SK-N-DZ (cell line): ENCODE data around the gene PPP2R5A.
A peak's percentile ranks its signal among the peaks of the same experiment; 100 is the strongest.
"Not testable (repeated sequence)": the region's sequence is repeated elsewhere in the genome, so short reads cannot be mapped to it uniquely, and the experiment has no call there.

Source experiments
- DNase-seq: peaks from one replicate; pipeline ENCODE4 v3.0.0-alpha.2; 2015; ENCODE audit warnings: low spot score

The PPP2R5A gene

GRCh38 chr1:212267017-212267416 lies 18.2 kb upstream of the PPP2R5A start:
- DNase-seq: no peak

GRCh38 chr1:212267460-212267859 lies 17.8 kb upstream of the PPP2R5A start:
- no peak for DNase-seq

- no peak for DNase-seq
These were observed 15.9 kb upstream of the PPP2R5A start for GRCh38 chr1:212269306-212269705.

- no peak for DNase-seq
These were observed 14.6 kb upstream of the PPP2R5A start for GRCh38 chr1:212270564-212270963.

- no peak for DNase-seq
These were observed 14.0 kb upstream of the PPP2R5A start for GRCh38 chr1:212271234-212271633.

GRCh38 chr1:212271823-212272485 lies 13.3 kb upstream of the PPP2R5A start:
- no peak for DNase-seq

- no peak for DNase-seq
These were observed 3.6 kb upstream of the PPP2R5A start for GRCh38 chr1:212281590-212281989.

GRCh38 chr1:212283741-212284140 lies 1.5 kb upstream of the PPP2R5A start:
- no peak for DNase-seq

- DNase-seq: no peak
These were observed 872 bp upstream of the PPP2R5A start for GRCh38 chr1:212284332-212284743.

GRCh38 chr1:212285685-212286555 lies 710 bp downstream of the PPP2R5A start:
- peak; percentile 31 for DNase-seq

DNA sequence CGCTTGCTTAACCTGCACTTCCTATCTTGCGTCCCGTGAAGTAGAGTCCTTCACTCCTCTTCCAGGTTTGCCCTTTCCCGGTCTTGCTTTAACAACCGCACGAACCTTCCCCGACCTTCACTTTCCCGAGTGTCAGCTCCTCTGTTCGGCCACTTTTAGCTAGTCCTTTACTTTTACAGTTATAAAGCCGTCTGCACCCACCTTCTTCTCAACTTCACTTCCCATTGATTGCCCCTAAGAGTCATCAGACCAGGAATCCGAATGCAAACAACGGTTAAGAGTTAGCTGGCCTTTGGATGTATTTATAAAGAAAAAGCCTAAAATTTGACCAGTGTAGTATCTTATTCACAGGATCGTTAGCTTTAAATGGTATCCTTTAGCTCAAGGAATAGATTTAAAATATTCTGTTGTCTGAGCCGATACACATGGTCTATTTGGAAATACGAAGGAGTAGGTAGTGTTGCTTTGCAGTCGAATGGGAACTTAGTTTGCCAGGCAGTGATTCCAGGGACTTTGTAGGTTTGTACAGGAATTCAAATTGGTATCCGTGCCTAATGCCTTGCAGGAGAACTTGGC lies 1.4 kb downstream of the PPP2R5A start:
- DNase-seq: no peak

- DNase-seq: no peak
These were observed 2.2 kb downstream of the PPP2R5A start for GRCh38 chr1:212287261-212287895.

- not testable (repeated sequence) for DNase-seq
These were observed 2.8 kb downstream of the PPP2R5A start for GRCh38 chr1:212287995-212288394.

GRCh38 chr1:212288615-212289014 lies 3.4 kb downstream of the PPP2R5A start:
- no peak for DNase-seq

- DNase-seq: no peak
These were observed 4.3 kb downstream of the PPP2R5A start for GRCh38 chr1:212289262-212290077.

DNA sequence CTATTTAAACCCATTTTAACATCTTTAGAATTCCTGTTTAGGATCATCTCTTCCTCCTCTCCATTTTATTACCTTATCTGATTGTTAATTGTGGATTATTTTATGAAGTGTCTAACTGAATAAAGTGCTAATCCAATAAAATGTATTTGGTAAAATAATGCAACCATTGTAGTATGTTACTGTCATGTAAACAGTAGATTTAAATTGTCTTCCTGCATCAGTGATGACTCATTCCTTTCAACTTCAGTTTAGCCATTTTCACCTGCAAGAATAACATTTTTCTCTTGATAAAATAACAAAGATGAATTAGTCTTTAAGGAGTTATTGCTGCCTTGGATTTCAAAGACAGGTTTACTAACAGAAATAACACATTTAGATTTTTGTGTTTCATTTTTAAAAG lies 5.4 kb downstream of the PPP2R5A start:
- no peak for DNase-seq

GRCh38 chr1:212291505-212292134 lies 6.4 kb downstream of the PPP2R5A start:
- peak; percentile 32 for DNase-seq

GRCh38 chr1:212292250-212293105 lies 7.3 kb downstream of the PPP2R5A start:
- DNase-seq: no peak

GRCh38 chr1:212293579-212293978 lies 8.4 kb downstream of the PPP2R5A start:
- no peak for DNase-seq

DNA sequence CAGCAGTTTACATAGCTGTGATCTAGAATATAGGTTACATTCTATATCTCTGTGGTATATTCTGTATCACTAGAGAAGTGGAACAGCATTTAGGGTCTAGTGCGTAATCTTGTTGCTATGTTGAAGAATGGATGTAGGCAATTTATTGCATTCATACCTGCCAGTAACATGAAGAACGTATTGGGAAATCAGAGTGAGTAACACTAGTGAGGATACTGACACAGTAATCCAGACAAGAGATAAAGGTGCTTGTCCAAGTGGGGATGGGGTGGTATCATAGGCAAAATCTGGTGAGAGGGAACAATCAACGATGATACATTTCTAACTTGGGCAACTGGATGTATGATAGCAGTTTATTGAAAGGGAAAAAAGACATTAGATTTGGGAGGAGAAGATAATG lies 9.8 kb downstream of the PPP2R5A start:
- DNase-seq: no peak
